A549 (cell line): ENCODE measurements around the gene DIP2C. TPM values are rescaled to one million over a fixed set of nuclear protein-coding genes. Genes with fewer than 3 reads are reported as not detected.

Experiments used
- ATAC-seq, 2 experiments: fragments of 200-7000 bp in 1 of 2; fragments of >200 bp in 1 of 2; cut with Nextera tagmentation in 1 of 2; cut with Tn5 transposase in 1 of 2; 3 replicates each; pipeline versions ENCODE4 v1.8.0 to v1.9.1; 2018 to 2020; ENCODE audit warnings: mild to moderate bottlenecking in 1 of 2, moderate library complexity in 1 of 2
- CTCF ChIA-PET: fragments of 300-600 bp; sonication (Branson Sonifier 250); formaldehyde crosslinking; extraction: SDS; loops from one replicate; lab custom pipeline; 2021; ENCODE audit warnings: antibody characterized with exemption, inconsistent platforms; lab: Yijun Ruan, JAX
- POLR2A ChIA-PET: fragments of 350-600 bp; formaldehyde crosslinking; extraction: SDS; loops from one replicate; lab custom pipeline; 2021; ENCODE audit warnings: antibody characterized with exemption, inconsistent platforms; lab: Yijun Ruan, JAX
- DNase-seq, 2 experiments: peaks; one replicate each; pipeline versions ENCODE4 v3.0.0 to v3.0.0-alpha.2; 2011 to 2016; ENCODE audit warnings: low read depth in 1 of 2, low spot score in 1 of 2
- FAIRE-seq: peaks from 2 replicates; lab custom pipeline; 2011; peaks lifted over from hg19 to GRCh38; lab: Jason Lieb, UNC
- H3K27ac ChIP-seq, 2 experiments: fragments of >200 bp; sonication (Bioruptor Twin); formaldehyde crosslinking; 3 replicates each; pipeline ENCODE4 v1.5.1; 2016 to 2017
- H3K4me1 ChIP-seq: fragments of >200 bp; sonication (Bioruptor Twin); formaldehyde crosslinking; 3 replicates; pipeline ENCODE4 v1.6.1; 2016
- H3K4me2 ChIP-seq: fragments of >200 bp; sonication (Bioruptor Twin); formaldehyde crosslinking; 3 replicates; pipeline ENCODE4 v1.6.1; 2016
- H3K4me3 ChIP-seq: fragments of >200 bp; sonication (Bioruptor Twin); formaldehyde crosslinking; 3 replicates; pipeline ENCODE4 v1.5.1; 2016
- H3K9me3 ChIP-seq: fragments of >200 bp; sonication (Bioruptor Twin); formaldehyde crosslinking; 3 replicates; pipeline ENCODE4 v1.6.1; 2016
- ATOH8 ChIP-seq: fragments of 250-450 bp; sonication (Bioruptor Pico); IDR thresholded peaks from 2 replicates; pipeline ENCODE4 v1.5.0; 2020; ENCODE audit warnings: low read depth, mild to moderate bottlenecking, moderate library complexity
- BCL3 ChIP-seq: fragments of >200 bp; sonication (Bioruptor Twin); formaldehyde crosslinking; IDR thresholded peaks from 3 replicates; pipeline ENCODE4 v1.6.1; 2016
- CTCF ChIP-seq: fragments of >200 bp; sonication (Bioruptor Twin); formaldehyde crosslinking; IDR thresholded peaks from 3 replicates; pipeline ENCODE4 v1.5.1; 2016
- ELK1 ChIP-seq: fragments of 150-350 bp; IDR thresholded peaks from 2 replicates; pipeline ENCODE4 v1.6.1; 2014; ENCODE audit warnings: low read depth, mild to moderate bottlenecking, low read length
- FOSB ChIP-seq: fragments of 250-450 bp; sonication (Bioruptor Pico); IDR thresholded peaks from 2 replicates; pipeline ENCODE4 v1.5.0; 2020; ENCODE audit warnings: mild to moderate bottlenecking, moderate library complexity
- FOXS1 ChIP-seq: fragments of 250-450 bp; sonication (Bioruptor Pico); IDR thresholded peaks from 2 replicates; pipeline ENCODE4 v1.5.0; 2020; ENCODE audit warnings: mild to moderate bottlenecking, moderate library complexity
- GATA3 ChIP-seq: IDR thresholded peaks from 2 replicates; pipeline ENCODE4 v1.6.1; 2012; ENCODE audit warnings: borderline replicate concordance
- HEYL ChIP-seq: fragments of 250-450 bp; sonication (Bioruptor Pico); IDR thresholded peaks from 2 replicates; pipeline ENCODE4 v1.8.0; 2021; ENCODE audit warnings: mild to moderate bottlenecking, moderate library complexity
- HOXA7 ChIP-seq: fragments of 250-450 bp; sonication (Bioruptor Pico); IDR thresholded peaks from 2 replicates; pipeline ENCODE4 v1.5.0; 2020; ENCODE audit warnings: mild to moderate bottlenecking, moderate library complexity
- JUN ChIP-seq, 2 experiments: fragments of >200 bp; sonication (Bioruptor Twin); formaldehyde crosslinking; IDR thresholded peaks; 2 replicates in 1 of 2; 3 replicates in 1 of 2; pipeline ENCODE4 v1.6.1; 2016 to 2017
- NFE2L2 ChIP-seq: fragments of 150-350 bp; conservative IDR thresholded peaks from 2 replicates; pipeline ENCODE4 v1.6.1; 2014; ENCODE audit warnings: low read length
- NR3C1 ChIP-seq: fragments of >200 bp; sonication (Bioruptor Twin); formaldehyde crosslinking; IDR thresholded peaks from 3 replicates; pipeline ENCODE4 v1.6.1; 2017
- PBX3 ChIP-seq: IDR thresholded peaks from 2 replicates; pipeline ENCODE4 v1.6.1; 2012
- PHF8 ChIP-seq: fragments of 200-600 bp; sonication (generic); IDR thresholded peaks from 2 replicates; pipeline ENCODE4 v1.6.1; 2016; ENCODE audit warnings: low read depth, mild to moderate bottlenecking, antibody characterized with exemption, moderate library complexity, borderline replicate concordance
- POLR2A ChIP-seq: IDR thresholded peaks from 2 replicates; pipeline ENCODE4 v1.6.1; 2012; ENCODE audit warnings: mild to moderate bottlenecking, low read length
- POLR2AphosphoS2 ChIP-seq: conservative IDR thresholded peaks from 2 replicates; pipeline ENCODE4 v1.6.1; 2012; ENCODE audit warnings: low read length, improper control_type of control experiment, inconsistent platforms
- SREBF2 ChIP-seq: fragments of 450-650 bp; IDR thresholded peaks from 2 replicates; pipeline ENCODE4 v1.6.1; 2014; ENCODE audit warnings: mild to moderate bottlenecking, moderate library complexity
- TP53 ChIP-seq: fragments of 250-450 bp; sonication (Bioruptor Pico); IDR thresholded peaks from 2 replicates; pipeline ENCODE4 v1.5.0; 2021; ENCODE audit warnings: mild to moderate bottlenecking, moderate library complexity
- USF2 ChIP-seq: fragments of 450-650 bp; IDR thresholded peaks from 2 replicates; pipeline ENCODE4 v1.6.1; 2014; ENCODE audit warnings: antibody characterized with exemption
- ZC3H11A ChIP-seq: fragments of 450-650 bp; IDR thresholded peaks from 2 replicates; pipeline ENCODE4 v1.6.1; 2014; ENCODE audit warnings: antibody characterized with exemption, mild to moderate bottlenecking
- ZSCAN20 ChIP-seq: fragments of 250-450 bp; sonication (Bioruptor Pico); IDR thresholded peaks from 2 replicates; pipeline ENCODE4 v1.8.0; 2022; ENCODE audit warnings: mild to moderate bottlenecking, moderate library complexity
- WGBS: methylation state at CpG from one replicate; pipeline ENCODE4 v1.1.6; 2017; ENCODE audit errors: missing lambda C conversion rate; 5-methylcytosine and 5-hydroxymethylcytosine counted together
- polyA plus RNA-seq, 4 experiments: library from polyadenylated mRNA; depleted of rRNA in 3 of 4; stranded (reverse); fragments of >200 nt; fragmentation: RNase III in 1 of 4; extraction: RNeasy Plus Mini Kit Qiagen cat#74134 plus additional on column Dnase treatment in 1 of 4; gene quantifications; 2 replicates in 3 of 4; 3 replicates in 1 of 4; pipeline ENCODE4 v1.2.3, GENCODE V29; 2011 to 2017

The DIP2C gene
- polyA plus RNA-seq, 2 of the 4 experiments (the other 2 are of a cell fraction) = 3.7 to 5.0 TPM

- TF ChIP-seq JUN (IDR thresholded peaks at IDR 0.05) (no peak), ZC3H11A (no peak)
Measured at GRCh38 chr10:517241-517830, 172.1 kb downstream of the DIP2C start (continued).

GRCh38 chr10:516764-517163, 172.7 kb downstream of the DIP2C start:
- Histone ChIP-seq H3K4me1 (no peaks in the 10 kb centered on the region), H3K9me3 (no peaks in the 10 kb centered on the region), H3K27ac (no peak overlapping the region), H3K4me3 (no peak overlapping the region), H3K4me2 (no peak overlapping the region)
- ATAC-seq (peak in 1 of 2 experiments; percentile 36; a peak in 2 of 6 replicates), FAIRE-seq (no peak), DNase-seq (no peak)
- ChIA-PET POLR2A (no interaction called here), CTCF (no interaction called here)
- TF ChIP-seq ZC3H11A (no peak), NFE2L2 (no peak), PHF8 (no peak), BCL3 (no peak), NR3C1 (no peak), USF2 (no peak), HEYL (CRISPR knock-in tag) (no peak), CTCF (no peak), POLR2A (no peak), ATOH8 (CRISPR knock-in tag) (no peak), ELK1 (no peak), SREBF2 (no peak), TP53 (no peak), POLR2AphosphoS2 (no peak), ZSCAN20 (CRISPR knock-in tag) (no peak), GATA3 (no peak), HOXA7 (CRISPR knock-in tag) (no peak), PBX3 (no peak), FOSB (CRISPR knock-in tag) (no peak), FOXS1 (no peak)
- 76% methylated on average over 8 of the region's 10 CpGs for WGBS
